ENCODE results near the gene SCGB1A1.

GRCh38 chr11:62398011-62398994 is 20.5 kb upstream of the SCGB1A1 start:
- TF ChIP-seq, protein P1, sequence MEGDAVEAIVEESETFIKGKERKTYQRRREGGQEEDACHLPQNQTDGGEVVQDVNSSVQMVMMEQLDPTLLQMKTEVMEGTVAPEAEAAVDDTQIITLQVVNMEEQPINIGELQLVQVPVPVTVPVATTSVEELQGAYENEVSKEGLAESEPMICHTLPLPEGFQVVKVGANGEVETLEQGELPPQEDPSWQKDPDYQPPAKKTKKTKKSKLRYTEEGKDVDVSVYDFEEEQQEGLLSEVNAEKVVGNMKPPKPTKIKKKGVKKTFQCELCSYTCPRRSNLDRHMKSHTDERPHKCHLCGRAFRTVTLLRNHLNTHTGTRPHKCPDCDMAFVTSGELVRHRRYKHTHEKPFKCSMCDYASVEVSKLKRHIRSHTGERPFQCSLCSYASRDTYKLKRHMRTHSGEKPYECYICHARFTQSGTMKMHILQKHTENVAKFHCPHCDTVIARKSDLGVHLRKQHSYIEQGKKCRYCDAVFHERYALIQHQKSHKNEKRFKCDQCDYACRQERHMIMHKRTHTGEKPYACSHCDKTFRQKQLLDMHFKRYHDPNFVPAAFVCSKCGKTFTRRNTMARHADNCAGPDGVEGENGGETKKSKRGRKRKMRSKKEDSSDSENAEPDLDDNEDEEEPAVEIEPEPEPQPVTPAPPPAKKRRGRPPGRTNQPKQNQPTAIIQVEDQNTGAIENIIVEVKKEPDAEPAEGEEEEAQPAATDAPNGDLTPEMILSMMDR (IDR thresholded peaks at IDR 0.05): no peak
- TF ChIP-seq RFX5 (IDR thresholded peaks at IDR 0.05; ENCODE audit: low read length) (no peak), USF1 (IDR thresholded peaks at IDR 0.05; ENCODE audit: borderline replicate concordance, low read depth) (peak; percentile 34; the same call in 1 of the 2 replicates), GABPA (IDR thresholded peaks at IDR 0.05; ENCODE audit: low read depth) (no peak), SMC3 (IDR thresholded peaks at IDR 0.05; ENCODE audit: low read depth, low read length) (no peak), POLR2AphosphoS5 (IDR thresholded peaks at IDR 0.05; ENCODE audit: low read depth, low read length) (peak; percentile 83; the same call in 1 of the 2 replicates)
- TF ChIP-seq, protein P2, sequence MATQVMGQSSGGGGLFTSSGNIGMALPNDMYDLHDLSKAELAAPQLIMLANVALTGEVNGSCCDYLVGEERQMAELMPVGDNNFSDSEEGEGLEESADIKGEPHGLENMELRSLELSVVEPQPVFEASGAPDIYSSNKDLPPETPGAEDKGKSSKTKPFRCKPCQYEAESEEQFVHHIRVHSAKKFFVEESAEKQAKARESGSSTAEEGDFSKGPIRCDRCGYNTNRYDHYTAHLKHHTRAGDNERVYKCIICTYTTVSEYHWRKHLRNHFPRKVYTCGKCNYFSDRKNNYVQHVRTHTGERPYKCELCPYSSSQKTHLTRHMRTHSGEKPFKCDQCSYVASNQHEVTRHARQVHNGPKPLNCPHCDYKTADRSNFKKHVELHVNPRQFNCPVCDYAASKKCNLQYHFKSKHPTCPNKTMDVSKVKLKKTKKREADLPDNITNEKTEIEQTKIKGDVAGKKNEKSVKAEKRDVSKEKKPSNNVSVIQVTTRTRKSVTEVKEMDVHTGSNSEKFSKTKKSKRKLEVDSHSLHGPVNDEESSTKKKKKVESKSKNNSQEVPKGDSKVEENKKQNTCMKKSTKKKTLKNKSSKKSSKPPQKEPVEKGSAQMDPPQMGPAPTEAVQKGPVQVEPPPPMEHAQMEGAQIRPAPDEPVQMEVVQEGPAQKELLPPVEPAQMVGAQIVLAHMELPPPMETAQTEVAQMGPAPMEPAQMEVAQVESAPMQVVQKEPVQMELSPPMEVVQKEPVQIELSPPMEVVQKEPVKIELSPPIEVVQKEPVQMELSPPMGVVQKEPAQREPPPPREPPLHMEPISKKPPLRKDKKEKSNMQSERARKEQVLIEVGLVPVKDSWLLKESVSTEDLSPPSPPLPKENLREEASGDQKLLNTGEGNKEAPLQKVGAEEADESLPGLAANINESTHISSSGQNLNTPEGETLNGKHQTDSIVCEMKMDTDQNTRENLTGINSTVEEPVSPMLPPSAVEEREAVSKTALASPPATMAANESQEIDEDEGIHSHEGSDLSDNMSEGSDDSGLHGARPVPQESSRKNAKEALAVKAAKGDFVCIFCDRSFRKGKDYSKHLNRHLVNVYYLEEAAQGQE (IDR thresholded peaks at IDR 0.05; ENCODE audit: low read depth, low read length): peak; percentile 76
- TF ChIP-seq, protein P3, sequence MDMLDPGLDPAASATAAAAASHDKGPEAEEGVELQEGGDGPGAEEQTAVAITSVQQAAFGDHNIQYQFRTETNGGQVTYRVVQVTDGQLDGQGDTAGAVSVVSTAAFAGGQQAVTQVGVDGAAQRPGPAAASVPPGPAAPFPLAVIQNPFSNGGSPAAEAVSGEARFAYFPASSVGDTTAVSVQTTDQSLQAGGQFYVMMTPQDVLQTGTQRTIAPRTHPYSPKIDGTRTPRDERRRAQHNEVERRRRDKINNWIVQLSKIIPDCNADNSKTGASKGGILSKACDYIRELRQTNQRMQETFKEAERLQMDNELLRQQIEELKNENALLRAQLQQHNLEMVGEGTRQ (IDR thresholded peaks at IDR 0.05; ENCODE audit: borderline replicate concordance, low read depth, low read length): no peak
- TF ChIP-seq, protein P4, sequence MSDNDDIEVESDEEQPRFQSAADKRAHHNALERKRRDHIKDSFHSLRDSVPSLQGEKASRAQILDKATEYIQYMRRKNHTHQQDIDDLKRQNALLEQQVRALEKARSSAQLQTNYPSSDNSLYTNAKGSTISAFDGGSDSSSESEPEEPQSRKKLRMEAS (IDR thresholded peaks at IDR 0.05; ENCODE audit: low read depth): peak; percentile 69; the same call in 1 of the 2 replicates

Measured in SK-N-SH (cell line).